ENCODE results near the gene GUCY1A1.

GUCY1A1 gene

GRCh38 chr4:155777971-155778735 lies 111.5 kb downstream of the GUCY1A1 start:
- no peak for DNase-seq (ENCODE audit: low spot score)

DNA sequence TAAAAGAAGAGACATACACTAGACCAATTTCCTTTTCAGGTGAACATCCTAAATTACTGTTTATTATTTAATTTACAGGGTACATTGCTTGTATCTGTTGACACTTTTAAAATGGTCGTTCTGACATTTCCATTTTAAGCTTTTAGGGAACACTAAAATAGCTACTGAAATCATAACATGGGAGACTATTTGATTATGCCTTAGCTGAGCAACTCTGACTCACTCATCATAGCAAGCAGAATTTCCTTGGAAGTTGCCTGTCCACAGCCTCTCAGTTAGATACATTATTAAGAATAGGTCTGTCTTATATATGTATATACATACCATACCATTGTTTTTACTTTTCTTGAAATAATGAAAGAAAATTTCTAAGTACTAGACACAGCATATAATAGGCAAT lies 114.1 kb downstream of the GUCY1A1 start:
- no peak for DNase-seq (ENCODE audit: low spot score)

GRCh38 chr4:155781249-155781831 lies 114.7 kb downstream of the GUCY1A1 start:
- no peak for DNase-seq (ENCODE audit: low spot score)

Data from COLO829 (cell line).